ENCODE results near the gene ERBB2.
"Not testable (repeated sequence)": the region's sequence is repeated elsewhere in the genome, so short reads cannot be mapped to it uniquely, and the experiment has no call there.

Gene ERBB2

GRCh38 chr17:39756380-39757079 lies 56.7 kb downstream of the ERBB2 start:
- Mint-ChIP-seq H3K4me1 (peaks cover 86% of the 10 kb centered on the region), H3K9me3 (no peaks in the 10 kb centered on the region), H3K27ac (peak overlapping the region; percentile 97), H3K27me3 (no peaks in the 10 kb centered on the region), H3K36me3 (ENCODE audit: low read depth) (peaks cover 22% of the 10 kb centered on the region), H3K4me3 (peak overlapping the region; percentile 67)
- DNase-seq (no peak), ATAC-seq (no peak)

DNA sequence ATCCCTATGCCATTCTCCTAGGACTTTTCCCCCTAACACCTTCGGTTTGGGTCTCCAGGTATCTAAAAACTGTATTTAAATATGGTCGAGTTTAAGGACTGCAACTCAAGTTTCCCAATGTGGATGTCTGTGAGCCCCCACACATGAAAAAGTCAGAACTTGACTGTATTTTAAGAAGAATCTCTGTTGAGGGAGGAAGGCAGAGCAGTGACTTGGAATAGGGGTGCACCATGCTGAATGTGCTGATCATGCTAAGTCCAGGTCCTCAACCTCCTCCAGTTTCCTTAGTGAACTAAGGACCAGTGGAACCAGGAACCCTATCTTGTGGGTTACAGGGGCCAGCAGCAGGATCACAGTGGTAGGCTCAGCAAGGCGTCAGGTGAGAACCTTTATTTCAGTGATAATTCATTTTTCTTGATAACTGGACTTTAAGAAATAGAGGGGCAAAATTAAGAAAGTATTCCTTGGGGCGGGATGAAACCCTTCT lies 57.4 kb downstream of the ERBB2 start:
- Mint-ChIP-seq H3K27ac (peak overlapping the region; percentile 97), H3K36me3 (ENCODE audit: low read depth) (peaks cover 23% of the 10 kb centered on the region), H3K4me3 (peak overlapping the region; percentile 62), H3K27me3 (no peaks in the 10 kb centered on the region), H3K9me3 (no peaks in the 10 kb centered on the region), H3K4me1 (peaks cover 86% of the 10 kb centered on the region)
- no peak for DNase-seq
- ATAC-seq: no peak

DNA sequence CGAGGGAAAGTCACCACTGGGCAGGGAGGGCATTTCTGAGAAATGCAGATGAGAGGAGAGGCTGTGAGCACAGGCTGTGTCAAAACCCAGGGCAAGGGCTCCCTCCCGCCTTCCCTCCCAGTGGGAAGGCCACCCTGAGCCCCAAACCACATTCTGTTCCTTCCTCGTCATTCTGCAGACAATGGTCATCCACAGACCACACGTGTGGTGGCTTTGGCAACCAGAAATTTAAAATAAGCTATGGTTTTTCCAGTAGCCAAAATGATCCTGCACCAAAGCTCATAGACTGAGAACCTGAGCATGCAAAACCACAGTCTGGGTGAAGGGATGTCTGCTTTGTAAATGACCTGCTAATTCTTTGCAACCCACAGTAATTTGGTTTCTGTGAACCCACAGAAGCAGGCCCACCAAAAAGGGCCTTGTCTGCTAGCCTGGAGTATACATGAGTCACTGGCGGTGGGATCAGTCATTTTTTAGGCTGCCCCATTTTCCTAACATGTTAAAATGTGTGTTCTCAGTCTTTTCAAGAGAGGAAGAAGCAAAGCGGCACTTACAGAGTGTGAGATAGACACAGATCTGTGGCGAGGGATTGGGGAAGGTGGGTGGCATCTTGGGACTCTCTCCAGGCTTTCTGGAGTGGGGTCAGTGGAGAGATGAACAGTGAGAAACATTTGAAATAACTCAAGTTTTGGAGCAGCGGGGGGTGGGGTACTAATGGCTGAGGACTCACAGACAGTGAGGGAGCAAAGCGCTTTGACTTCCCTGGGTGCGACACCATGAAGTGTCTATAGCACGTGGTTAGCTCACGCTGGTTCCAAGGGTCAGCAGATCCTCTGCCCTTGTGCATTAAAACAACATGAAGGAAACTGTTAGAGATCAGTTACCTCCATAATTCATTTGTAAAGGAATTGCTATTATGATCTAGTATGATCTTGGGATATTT lies 58.3 kb downstream of the ERBB2 start:
- ATAC-seq: peak; percentile 41
- peaks cover 87% of the 10 kb centered on the region for H3K4me1 Mint-ChIP-seq
- no peaks in the 10 kb centered on the region for H3K27me3 Mint-ChIP-seq
- H3K9me3 Mint-ChIP-seq: no peaks in the 10 kb centered on the region
- peak; percentile 72 for DNase-seq
- H3K27ac Mint-ChIP-seq: peak overlapping the region; percentile 97
- peaks cover 31% of the 10 kb centered on the region for H3K36me3 Mint-ChIP-seq (ENCODE audit: low read depth)
- peak overlapping the region; percentile 52 for H3K4me3 Mint-ChIP-seq

DNA sequence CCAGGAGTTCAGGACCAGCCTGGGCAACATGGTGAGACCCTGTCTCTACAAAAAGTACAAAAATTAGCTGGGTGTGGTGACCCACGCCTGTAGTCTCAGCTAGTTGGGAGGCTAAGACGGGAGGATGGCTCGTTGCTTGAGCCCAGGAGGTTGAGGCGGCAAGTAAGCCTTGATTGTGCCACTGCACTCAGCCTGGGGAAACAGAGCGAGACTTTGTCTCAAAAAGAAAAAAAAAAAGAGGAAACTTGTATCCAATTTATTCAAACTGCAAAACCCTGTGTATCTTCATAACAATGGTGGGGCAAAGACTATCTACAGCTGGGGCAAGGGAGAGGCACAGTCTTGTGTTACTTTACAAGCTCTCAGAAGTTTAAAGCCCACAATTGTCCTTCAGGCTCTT lies 59.3 kb downstream of the ERBB2 start:
- Mint-ChIP-seq H3K4me3 (peak overlapping the region; percentile 52), H3K36me3 (ENCODE audit: low read depth) (peaks cover 38% of the 10 kb centered on the region), H3K9me3 (no peaks in the 10 kb centered on the region), H3K4me1 (peaks cover 91% of the 10 kb centered on the region), H3K27me3 (no peaks in the 10 kb centered on the region), H3K27ac (peak overlapping the region; percentile 97)
- no peak for DNase-seq
- no peak for ATAC-seq

DNA sequence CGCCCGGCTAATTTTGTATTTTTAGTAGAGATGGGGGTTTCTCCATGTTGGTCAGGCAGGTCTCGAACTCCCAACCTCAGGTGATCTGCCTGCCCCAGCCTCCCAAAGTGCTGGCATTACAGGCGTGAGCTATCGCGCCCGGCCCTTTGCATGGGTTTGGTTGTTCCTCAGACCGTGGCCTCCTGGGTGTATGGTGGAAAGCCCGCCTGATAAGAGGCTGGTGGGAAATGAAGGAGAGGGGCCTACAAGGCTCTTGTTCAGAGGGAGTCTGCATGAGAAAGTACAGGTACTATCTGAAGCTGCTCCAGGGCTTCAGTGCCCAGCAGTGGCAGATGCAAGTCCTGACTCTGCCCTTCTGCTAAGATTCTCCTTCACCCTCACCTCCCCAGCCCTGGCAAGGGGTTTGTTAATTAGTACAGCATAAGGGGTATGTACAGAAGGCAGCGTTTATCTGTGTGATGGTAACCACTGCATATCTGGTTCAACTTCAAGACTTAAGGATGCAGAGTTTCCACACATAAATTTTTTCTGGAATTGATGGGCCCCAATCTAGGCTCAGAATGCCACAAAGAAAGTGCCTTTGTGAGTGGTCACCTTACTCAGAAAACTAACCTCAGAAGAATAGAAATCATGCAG lies 62.1 kb downstream of the ERBB2 start:
- DNase-seq (no peak), ATAC-seq (peak; percentile 56)
- Mint-ChIP-seq H3K27me3 (no peaks in the 10 kb centered on the region), H3K36me3 (ENCODE audit: low read depth) (peaks cover 64% of the 10 kb centered on the region), H3K4me1 (peaks cover 96% of the 10 kb centered on the region), H3K9me3 (no peaks in the 10 kb centered on the region), H3K4me3 (peak overlapping the region; percentile 40), H3K27ac (peak overlapping the region; percentile 90)

DNA sequence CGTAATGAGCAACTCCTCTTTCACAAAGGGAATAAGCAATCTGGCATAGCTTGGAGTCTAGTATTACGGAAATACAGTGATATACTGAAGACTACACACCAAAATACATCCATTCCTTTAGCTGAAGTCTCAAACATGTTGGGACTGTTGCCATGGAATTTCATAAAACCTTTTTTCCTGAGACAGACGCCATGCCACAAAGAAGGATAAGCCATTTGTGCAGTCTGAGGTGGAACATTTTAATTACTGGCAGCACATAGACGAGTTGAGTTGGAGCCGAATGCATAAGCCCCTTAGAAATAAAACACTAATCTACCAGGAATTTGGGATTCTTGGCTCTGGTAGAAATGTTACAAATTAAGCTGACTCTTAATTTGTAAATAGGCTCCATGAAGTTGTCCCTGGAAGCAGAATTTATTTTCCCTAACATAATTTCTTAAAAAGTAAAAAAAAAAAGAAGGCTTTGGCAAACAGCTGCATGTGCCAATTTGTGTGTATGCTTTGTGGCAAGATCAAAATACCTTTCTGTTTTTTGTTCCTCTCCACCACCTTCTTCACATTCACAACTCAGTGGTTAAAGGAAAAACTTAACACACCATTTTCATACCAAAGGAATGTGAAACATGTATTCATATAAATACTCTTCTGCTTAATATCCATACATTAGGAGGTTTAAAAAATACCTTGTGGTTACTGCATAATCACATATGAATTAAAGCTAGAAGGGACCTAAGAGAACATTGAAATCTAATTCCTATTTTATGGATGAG lies 63.4 kb downstream of the ERBB2 start:
- Mint-ChIP-seq H3K27ac (peak overlapping the region; percentile 90), H3K36me3 (ENCODE audit: low read depth) (peaks cover 70% of the 10 kb centered on the region), H3K4me1 (peaks cover 96% of the 10 kb centered on the region), H3K4me3 (no peak overlapping the region), H3K9me3 (no peaks in the 10 kb centered on the region), H3K27me3 (no peaks in the 10 kb centered on the region)
- no peak for ATAC-seq
- no peak for DNase-seq

DNA sequence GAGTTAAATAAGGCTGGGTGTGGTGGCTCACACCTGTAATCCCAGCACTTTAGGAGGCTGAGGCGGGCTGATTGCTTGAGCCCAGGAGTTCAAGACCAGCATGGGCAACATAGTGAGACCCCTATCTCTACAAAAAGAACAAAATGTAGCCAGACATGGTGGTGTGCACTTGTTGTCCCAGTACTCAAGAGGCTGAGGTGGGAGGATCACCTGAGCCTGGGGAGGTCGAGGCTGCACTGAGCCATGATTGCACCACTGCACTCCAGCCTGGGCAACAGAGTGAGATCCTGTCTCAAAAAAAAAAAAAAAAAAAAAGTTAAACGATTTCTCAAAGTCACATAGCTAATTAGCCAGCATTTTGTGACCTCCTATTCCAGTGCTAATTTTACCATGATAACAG lies 64.3 kb downstream of the ERBB2 start:
- H3K4me3 Mint-ChIP-seq, DNase-seq, H3K9me3 Mint-ChIP-seq, H3K27me3 Mint-ChIP-seq, ATAC-seq: not testable (repeated sequence)
- Mint-ChIP-seq H3K4me1 (peaks cover 96% of the 10 kb centered on the region), H3K36me3 (ENCODE audit: low read depth) (peaks cover 75% of the 10 kb centered on the region), H3K27ac (peak overlapping the region; percentile 99)

- peaks cover 73% of the 10 kb centered on the region for H3K36me3 Mint-ChIP-seq (ENCODE audit: low read depth)
- no peaks in the 10 kb centered on the region for H3K27me3 Mint-ChIP-seq
- no peak overlapping the region for H3K4me3 Mint-ChIP-seq
- DNase-seq: no peak
- no peaks in the 10 kb centered on the region for H3K9me3 Mint-ChIP-seq
- peaks cover 96% of the 10 kb centered on the region for H3K4me1 Mint-ChIP-seq
- H3K27ac Mint-ChIP-seq: peak overlapping the region; percentile 99
- no peak for ATAC-seq
Measured at GRCh38 chr17:39765175-39765574, 65.3 kb downstream of the ERBB2 start.

DNA sequence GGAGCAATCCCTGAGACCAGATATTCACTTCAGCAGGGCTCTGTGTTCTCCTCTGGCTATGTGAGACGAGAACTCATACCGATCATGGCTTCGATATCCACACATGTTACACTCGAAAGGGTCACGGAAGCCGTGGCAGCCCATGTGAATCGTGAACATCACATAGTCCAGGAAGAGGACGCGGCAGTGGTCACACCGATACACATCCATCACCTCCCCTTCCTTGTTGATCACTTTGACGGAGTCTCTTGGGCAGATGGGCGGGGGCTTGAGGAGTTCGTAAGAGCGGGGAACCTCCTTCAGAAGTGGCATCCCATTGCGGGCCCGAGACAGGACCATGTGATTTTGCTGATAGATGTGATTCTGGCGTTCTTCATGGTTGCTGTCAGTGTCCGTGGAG lies 65.9 kb downstream of the ERBB2 start:
- H3K4me3 Mint-ChIP-seq: no peak overlapping the region
- H3K4me1 Mint-ChIP-seq: peaks cover 96% of the 10 kb centered on the region
- ATAC-seq (no peak), DNase-seq (no peak)
- peaks cover 69% of the 10 kb centered on the region for H3K36me3 Mint-ChIP-seq (ENCODE audit: low read depth)
- H3K27me3 Mint-ChIP-seq: no peaks in the 10 kb centered on the region
- H3K27ac Mint-ChIP-seq: peak overlapping the region; percentile 99
- H3K9me3 Mint-ChIP-seq: no peaks in the 10 kb centered on the region

GRCh38 chr17:39767147-39767546 lies 67.3 kb downstream of the ERBB2 start:
- H3K4me1 Mint-ChIP-seq: peaks cover 97% of the 10 kb centered on the region
- DNase-seq: no peak
- H3K4me3 Mint-ChIP-seq: peak overlapping the region; percentile 58
- peaks cover 76% of the 10 kb centered on the region for H3K36me3 Mint-ChIP-seq (ENCODE audit: low read depth)
- H3K27ac Mint-ChIP-seq: peak overlapping the region; percentile 99
- H3K9me3 Mint-ChIP-seq: no peaks in the 10 kb centered on the region
- ATAC-seq: no peak
- H3K27me3 Mint-ChIP-seq: no peaks in the 10 kb centered on the region

DNA sequence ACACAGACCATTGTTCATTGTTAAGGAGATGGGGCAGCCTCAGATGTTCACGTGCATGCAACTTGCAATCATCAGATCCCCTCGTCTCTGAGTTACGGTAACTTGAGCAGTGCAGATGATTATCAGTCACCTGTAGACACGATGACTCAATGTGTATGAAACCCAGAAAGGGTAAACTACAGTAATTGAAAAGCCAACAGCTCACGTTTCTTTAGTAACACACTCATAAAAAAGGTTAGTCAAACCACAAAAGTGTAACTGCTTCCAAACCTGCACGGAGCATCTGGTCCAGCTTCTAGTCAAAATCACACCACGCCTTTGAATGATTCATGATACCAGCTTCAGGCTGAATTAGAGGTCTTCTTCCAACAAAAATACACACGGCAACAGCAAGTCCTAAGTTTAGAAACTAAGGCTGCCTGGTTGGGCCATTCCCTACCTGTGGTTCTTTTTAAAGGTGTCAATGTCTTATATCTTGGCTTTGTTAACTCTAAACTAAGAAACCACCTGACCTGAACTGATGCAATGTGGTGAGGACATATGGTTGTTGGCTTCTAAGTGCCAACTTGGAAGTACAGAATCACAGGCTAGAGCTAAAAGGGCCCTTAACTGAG lies 70.2 kb downstream of the ERBB2 start:
- Mint-ChIP-seq H3K4me3 (peak overlapping the region; percentile 71), H3K4me1 (peaks cover 100% of the 10 kb centered on the region), H3K36me3 (ENCODE audit: low read depth) (peaks cover 69% of the 10 kb centered on the region), H3K27me3 (no peaks in the 10 kb centered on the region), H3K9me3 (no peaks in the 10 kb centered on the region), H3K27ac (peak overlapping the region; percentile 99)
- ATAC-seq: peak; percentile 79
- DNase-seq: no peak

DNA sequence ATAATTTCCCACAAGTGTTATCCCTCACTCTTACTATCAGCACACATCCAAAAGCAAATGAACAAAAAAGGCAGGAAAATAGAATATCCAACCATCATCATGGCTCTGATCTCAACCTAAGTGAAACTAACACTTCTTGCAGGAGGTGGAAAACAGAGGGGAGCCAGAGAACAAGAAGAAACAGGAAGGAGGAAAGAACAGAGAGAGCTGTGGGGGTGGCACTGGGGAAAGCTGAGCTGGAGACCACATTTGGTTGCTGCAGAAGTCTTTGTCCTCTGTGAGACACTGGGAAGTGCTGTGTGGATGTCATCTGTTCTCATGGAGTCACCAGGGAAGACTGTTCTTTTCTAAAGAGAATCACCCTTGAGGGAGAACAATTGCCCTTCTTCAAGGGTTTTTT lies 72.6 kb downstream of the ERBB2 start:
- DNase-seq: no peak

DNA sequence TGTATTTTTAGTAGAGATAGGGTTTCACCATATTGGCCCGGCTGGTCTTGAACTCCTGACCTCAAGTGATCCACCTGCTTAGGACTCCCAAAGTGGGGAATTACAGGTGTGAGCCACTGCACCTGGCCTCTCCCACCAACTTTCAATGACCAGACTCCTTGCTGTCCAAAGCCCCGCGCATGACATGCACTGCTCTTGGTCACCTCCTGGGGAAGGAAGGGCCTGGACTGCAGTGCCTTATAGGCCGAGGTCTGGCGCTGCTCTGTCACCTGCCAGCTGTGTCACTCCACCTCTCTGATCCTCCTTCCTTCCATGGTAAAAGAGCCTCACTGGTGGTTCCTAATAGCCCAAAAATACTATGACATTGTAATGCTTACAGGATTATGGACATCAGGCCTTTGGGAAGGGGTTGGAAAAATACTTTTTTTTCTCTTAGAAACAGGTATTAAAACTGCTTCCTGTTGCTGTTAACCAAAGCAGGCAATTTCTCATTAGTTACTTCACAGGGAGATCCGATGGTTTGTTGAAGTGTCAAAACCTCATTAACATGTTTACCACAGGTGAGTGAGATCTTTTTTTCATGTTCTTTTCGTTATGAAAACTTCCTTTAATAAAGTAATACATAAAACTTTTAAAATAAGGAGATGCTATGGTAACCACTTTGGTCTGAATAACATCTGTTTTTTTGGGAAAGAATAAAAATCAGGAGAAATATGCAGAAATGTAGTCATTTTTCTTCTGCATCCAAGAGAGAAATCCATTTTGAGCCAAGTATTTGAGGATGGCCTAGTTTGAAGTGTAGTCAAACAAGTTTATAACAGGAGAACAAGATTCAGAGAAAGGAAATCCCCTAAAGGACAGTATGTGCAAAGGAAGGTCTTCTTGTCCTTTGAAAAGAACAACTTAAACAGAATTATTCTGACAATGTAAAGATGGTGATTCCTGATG lies 73.4 kb downstream of the ERBB2 start:
- Mint-ChIP-seq H3K27ac (peak overlapping the region; percentile 99), H3K27me3 (no peaks in the 10 kb centered on the region), H3K9me3 (no peaks in the 10 kb centered on the region), H3K4me1 (peaks cover 100% of the 10 kb centered on the region), H3K4me3 (peak overlapping the region; percentile 46), H3K36me3 (ENCODE audit: low read depth) (peaks cover 69% of the 10 kb centered on the region)
- no peak for DNase-seq
- ATAC-seq: no peak

More for the DNA sequence above, 72.6 kb downstream of the ERBB2 start:
- Mint-ChIP-seq H3K4me1 (peaks cover 100% of the 10 kb centered on the region), H3K36me3 (ENCODE audit: low read depth) (peaks cover 67% of the 10 kb centered on the region), H3K27ac (peak overlapping the region; percentile 99), H3K27me3 (no peaks in the 10 kb centered on the region), H3K4me3 (peak overlapping the region; percentile 34), H3K9me3 (no peaks in the 10 kb centered on the region)
- ATAC-seq: no peak
